HG02588 (cell line): ENCODE measurements around the gene HDGFL3.
"Not testable (repeated sequence)": the region's sequence is repeated elsewhere in the genome, so short reads cannot be mapped to it uniquely, and the experiment has no call there.

Source experiments
- ATAC-seq: cut with Tn5 transposase; IDR thresholded peaks from one replicate; pipeline ENCODE4 v1.9.1; 2021; ENCODE audit warnings: mild to moderate bottlenecking, moderate library complexity; ENCODE audit not compliant: unreplicated experiment

The HDGFL3 gene

DNA sequence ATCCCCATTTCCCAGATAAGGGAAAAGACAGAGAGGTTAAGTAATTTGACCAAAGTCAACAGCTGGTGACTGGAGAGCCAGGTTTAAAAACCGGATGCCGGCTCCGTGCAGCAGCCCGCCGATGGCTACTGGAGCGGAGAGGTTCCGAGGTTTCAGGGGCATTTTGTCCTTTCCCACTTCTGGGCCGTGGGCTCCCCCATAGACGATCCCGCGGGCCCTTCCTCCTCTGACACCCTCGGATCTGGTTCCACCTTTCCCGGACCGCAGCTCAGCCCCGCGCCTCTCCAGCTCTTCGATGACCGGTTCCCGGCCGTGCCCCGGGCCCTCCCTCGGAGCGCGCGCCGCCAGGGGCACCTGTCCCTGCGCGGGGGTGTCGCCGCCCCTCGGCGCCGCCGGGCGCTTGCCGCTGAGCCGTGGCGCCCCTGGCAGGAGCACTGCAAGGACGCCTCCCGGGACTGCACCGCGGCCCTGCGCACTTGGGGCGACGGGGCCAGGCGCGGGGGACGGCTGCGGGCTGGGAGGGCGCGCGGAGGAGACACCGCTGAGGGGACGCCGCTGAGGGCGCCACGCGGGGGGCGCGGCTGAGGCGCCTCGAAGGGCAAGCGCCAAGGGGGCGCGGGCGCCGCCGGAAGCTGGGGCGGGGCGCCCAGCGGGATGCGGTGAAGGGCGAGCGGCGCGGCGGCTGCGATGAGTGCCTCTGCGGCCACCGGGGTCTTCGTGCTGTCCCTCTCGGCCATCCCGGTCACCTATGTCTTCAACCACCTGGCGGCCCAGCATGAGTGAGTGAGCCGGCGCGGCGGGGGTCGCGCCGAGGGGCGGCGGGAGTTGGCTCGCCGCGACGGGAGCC is 100.4 kb downstream of the HDGFL3 start, which contains the start of gene TM6SF1:
Gene TM6SF1 (plus strand): TSS at position 652 of the 847 bp plus-strand sequence. CDS start 36 bp downstream, at position 688.
- no peak for ATAC-seq

DNA sequence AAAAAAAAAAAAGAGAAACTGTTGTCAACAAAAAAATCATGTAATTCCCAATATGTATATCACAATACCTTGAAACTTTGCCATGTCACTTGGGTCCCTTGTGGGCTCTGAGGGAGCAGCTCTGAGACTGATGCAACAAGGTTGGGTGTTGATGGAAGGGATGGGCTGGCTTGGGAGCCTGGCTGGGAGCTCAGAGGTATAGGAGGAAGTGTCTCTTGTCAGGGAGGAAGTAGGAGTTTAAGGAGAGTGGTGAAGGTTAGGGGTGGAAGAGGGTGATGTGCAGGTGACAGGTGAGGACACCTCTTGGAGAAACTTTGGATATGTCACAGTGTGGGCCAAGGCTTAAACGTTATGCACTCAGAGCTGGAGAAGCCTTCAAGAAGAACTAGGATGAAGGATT is 102.2 kb downstream of the HDGFL3 start:
- no peak for ATAC-seq

DNA sequence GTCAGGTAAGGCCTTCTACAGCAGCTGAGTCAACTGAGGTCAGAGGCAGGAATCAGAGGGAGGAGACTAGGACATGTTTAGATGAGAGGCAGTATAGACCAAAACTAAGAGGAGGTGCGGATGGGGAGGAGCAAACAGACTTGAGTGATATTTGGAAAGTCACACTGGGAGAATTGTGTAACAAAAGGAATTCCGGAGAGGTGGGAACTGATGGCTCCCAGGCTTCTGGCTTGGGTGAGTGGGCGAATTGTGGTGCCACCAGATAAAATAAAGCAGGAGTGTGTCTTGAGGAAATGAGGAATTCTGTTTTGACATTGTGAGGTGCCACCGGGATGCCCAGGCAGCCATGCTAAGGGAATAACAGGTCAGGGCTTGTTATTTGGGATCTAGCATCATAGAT is 103.5 kb downstream of the HDGFL3 start:
- no peak for ATAC-seq

DNA sequence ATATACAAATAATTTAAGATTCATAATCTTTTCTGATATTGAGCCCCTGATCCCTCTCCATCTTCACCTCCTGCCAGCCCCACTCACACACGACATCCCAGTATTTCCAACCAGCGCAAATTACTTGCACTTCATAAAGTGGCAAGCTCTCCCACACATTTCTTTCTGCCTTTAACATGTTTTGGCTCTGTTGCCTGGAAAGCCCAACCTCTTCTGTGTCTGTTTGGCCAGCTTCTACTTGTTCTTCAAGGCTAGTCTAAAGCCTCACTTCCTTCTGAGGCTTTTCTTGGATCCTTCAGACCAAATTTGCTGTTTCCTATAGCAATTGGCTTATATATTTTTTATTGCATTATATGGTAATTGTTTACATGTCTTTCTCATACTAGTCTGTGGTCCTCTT is 105.3 kb downstream of the HDGFL3 start:
- ATAC-seq, result no peak

DNA sequence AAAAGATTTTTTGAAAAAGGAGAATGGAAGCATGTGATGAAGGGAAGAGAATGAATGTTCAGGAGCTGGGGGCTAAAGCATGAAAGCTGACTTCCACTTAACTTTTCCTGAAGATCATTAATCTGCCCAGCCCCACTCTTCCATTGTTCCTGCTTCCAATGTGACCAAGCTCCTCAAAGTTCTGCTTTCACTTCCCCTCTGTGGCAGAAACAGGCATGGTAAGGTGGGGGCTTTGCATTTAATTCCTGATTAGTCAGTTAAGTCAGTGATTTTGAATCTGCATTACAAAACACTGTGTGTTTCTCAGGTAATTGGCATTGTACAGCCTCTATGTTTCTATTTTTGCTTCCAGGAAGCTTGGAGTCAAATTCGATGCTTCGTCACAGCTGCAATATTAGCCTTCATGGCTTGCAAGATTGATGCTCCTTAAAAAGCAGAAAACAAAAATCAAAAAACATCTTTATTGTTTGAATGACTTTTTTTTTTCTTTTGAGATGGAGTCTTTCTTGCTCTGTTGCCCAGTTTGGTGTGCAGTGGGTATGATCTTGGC is 107.5 kb downstream of the HDGFL3 start:
- ATAC-seq, result no peak

DNA sequence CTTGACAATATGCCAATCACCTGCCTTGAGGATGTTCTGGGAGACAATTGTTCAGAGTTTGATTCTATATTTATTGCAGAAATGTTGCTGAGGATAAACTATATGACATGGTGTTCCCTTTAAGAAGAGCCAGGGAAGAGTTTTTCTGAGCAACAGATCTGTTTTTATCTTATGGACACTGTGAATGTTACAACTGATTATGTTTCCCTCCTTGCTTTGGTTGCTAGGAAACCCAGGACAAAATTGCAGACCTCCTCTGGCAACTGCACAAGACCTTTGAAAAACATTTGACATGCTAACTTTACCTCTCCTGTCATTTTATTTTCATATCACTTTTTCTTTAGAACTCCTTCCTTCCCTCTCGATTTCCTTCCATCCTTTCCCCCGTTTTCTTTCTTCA is 108.3 kb downstream of the HDGFL3 start:
- no peak for ATAC-seq

DNA sequence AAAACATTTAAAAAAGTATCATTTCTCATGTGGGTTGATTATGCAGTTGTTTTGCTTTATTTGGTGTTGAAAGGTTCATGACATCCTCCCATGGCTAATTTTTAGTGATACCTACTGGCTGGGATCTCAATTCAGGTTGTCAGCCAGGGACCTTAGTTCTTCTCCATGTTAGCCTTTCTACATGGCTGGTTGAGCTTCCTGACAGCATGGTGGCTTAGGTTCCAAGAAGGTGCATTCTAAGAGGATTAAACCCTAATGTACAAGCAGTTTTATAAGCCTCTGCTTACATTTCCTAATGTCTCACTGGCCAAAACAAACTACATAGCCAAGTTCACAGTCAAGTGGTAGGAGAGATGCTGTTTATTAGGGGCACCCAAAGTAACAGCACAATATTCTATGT is 109.5 kb downstream of the HDGFL3 start:
- no peak for ATAC-seq

DNA sequence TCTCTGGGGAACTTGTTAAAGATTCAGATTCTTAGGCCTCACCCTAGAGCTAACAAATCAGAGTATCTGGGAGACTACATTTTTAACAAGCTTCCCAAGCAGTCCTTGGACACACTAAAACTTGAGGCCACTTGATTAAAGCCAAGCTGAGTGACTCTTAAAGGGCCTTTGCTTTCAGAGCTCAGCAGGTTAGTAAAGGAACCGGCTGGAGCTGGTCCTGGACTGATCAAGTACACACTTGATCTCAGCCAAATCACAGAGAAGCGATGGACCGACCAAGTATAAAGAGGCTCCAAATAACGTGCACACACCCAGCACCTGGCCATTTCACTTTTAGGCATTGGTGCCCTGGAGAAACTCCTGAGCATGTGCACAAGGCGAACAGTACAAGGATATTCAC is 113.0 kb downstream of the HDGFL3 start:
- ATAC-seq, result no peak

DNA sequence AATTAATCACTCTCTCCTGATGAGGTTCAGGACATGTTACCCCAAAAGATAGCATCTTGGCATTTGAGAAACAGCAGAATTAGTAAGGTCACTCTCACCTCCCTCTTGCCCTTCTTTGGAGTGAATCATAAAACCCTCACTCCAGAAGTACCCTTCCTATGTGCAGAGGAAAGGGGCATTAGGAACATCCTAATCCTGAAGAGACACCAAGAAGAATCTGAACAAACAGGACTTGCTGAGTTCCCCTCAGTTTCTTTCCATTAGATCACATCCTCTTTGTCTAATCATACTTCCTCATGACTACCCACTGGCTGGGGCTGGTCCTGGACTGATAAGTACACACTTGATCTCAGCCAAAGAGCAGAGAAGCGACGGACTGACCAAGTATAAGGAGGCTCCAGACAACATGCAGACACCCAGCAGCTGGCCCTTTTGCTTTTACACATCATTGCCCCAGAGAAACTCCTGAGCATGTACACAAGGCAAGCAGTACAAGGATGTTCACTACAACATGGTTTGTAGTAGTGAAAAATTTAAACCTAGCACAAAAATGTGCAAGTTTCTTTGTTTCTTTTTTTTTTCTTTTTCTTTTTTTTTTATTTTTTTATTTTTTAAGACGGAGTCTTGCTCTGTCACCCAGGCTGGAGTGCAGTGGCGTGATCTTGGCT is 115.2 kb downstream of the HDGFL3 start:
- peak; percentile 62 for ATAC-seq

DNA sequence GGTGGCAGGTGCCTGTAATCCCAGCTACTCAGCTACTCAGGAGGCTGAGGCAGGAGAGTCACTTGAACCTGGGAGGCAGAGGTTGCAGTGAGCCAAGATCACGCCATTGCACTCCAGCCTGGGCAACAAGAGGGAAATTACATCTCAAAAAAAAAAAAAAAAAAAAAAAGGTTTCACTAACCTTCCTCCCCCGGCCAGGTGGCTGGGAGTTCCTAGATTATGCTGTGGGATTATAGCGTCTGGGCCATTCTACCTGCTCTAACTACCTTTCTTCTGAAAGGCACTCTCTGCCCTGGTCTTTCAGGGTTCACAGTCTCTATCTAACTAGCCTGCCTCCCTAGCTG is 115.7 kb downstream of the HDGFL3 start:
- peak; percentile 8 for ATAC-seq

DNA sequence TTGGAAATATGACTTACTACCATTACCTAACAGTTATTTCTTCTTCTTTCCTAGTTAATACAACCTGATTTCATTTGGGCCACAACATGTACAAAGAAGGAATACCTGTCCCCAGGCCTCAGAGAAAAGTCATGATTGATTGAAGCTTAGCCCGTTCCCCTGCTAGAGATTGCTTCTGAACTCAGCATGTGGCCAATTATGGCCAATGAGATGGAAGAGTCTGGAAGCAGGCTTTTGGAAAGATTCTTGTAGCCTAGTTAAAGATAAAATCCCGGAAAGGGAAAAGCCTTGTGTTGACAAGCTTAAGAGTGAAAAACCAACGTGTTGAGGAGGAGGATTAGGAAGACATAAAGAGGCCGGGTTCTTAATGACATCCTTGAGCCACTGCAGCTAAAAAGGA is 117.2 kb downstream of the HDGFL3 start:
- no peak for ATAC-seq

DNA sequence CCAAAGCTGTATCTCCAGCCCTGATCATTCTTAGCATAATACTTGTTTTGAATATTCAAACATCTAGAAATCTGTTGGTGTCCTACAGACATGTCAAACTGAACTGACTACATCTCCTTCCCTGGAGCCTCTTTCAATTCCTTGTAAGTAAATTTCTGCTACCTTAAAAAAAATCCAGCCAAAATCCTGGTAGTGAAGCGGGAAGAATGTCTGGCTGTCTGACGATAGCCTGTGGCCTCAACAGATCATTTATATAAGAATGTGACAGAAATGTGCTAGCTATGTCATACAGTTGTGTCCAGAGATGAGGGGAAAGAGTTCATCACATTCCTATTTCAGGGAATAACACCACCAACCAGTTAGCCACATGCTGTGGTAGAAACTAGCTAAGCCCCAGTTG is 118.7 kb downstream of the HDGFL3 start:
- ATAC-seq, result no peak

DNA sequence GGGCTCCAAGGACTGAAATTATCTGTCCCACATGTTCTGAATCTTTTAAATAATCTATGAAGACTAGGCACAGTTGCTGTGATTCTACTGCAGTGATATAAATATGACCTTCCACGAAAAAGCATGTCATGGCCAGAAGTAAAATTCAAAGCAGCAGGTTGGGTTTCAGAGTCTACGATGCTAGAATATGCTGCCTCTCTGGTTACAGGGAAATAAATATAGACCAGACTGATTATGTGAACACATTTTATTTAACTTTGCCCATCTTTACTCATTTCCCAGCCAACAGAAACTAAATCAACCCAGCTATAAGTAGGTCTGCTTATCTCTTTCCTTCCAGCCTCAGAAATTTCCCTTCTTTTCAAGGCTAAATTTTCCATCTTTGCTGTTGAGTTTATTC is 120.0 kb downstream of the HDGFL3 start:
- ATAC-seq, result no peak

DNA sequence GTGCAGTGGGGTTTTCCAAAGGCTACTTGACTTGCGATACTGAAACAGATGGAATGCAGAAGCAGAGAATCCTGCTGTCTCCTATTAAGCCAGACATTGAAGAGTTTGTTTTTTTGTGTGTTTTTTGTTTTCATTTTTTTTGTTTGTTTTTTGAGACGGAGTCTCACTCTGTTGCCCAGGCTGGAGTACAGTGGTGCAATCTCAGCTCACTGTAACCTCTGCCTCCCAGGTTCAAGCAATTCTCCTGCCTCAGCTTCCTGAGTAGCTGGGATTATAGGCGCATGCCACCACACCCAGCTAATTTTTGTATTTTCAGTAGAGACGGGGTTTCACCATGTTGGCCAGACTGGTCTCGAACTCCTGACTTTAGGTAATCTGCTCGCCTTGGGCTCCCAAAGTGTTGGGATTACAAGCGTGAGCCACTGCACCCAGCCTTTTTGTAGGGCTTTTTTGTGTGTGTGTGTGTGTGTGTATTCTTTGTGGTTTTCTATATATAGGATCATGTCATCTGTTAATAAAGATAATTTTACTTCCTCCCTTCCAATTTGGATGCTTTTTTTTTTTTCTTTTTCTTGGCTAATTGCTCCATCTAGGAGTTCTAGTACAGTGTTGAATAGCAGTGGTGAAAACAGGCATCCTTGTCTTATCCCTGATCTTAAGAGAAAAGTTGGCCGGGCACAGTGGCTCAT is 121.6 kb downstream of the HDGFL3 start:
- ATAC-seq, result not testable (repeated sequence)

DNA sequence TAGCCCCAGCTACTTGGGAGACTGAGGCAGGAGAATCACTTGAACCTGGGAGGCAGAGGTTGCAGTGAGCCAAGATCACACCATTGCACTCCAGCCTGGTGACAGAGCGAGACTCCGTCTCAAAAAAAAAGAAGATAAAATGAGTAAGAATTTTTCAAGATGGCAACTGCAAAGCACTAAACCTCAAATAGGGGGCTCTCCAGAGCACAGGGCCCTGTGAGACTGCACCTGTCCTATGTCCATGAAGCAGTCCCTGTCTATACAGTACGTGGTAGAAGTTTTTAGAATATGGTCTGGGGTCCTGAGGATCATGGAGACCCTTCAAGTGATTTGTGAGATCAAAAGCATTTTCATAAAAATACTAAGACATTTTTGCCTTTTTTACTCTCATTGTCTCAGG is 122.2 kb downstream of the HDGFL3 start:
- not testable (repeated sequence) for ATAC-seq

DNA sequence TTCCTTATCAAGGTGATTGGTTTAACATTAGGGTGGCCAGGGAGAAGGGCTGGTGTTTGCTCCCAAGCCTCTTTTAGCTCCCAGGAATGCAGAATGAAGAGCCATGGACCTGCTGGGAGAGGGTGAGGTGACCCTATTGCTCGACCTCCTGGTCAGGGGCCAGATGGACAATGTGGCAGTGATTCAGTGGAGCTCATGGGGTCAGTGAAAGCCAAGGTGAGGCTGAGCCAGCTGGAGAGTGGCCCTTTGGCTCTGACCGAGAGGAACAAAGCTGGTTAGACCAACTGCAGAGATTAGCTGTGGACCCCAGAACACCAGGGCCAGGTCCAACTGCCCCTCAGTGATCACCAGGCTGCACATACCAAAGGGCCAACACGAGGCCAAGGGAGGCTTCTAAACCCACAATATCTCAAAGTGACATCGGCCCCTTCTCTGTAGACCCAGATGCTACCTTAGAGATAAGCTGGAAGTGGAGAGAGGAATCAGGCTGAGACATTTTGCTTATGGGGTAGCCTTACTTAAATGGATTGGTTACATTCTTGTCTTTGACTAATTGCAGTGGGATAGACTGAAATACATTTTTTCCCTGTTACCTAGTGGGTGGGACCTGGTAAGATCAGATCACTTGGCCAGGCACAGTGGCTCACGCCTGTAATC is 124.8 kb downstream of the HDGFL3 start:
- no peak for ATAC-seq

DNA sequence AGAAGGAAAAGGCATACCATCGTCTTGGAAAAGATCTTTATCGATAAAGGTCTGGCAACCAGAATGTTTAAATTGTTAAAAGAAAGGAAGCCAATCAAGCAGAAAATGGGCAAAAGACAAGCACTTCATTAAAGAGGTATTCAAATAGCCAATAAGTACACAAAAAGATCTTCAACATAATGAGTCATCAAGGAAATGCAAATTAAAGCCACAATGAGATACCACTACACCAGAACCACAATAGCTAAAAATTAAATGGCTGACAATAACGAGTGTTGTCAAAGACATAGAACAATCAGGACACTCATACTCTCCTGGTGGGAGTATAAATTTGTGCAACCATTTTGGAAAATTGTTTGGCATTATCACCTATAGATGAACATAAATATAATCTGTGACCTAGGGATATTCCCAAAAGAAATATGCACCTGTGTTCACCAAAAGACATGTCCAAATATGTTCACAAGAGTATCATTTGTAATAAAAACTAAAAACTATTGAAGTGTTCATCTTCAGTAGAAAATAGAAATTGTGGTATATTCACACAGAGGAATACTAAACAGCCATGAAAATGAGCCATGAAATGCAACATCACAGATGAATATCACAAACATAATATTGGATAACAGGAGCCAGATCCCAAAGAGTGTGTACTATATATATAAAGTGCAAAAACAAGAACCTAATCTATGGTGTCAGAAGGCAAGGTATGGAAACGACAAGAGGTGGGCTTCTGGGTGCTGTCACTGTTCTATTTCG is 126.2 kb downstream of the HDGFL3 start:
- no peak for ATAC-seq

DNA sequence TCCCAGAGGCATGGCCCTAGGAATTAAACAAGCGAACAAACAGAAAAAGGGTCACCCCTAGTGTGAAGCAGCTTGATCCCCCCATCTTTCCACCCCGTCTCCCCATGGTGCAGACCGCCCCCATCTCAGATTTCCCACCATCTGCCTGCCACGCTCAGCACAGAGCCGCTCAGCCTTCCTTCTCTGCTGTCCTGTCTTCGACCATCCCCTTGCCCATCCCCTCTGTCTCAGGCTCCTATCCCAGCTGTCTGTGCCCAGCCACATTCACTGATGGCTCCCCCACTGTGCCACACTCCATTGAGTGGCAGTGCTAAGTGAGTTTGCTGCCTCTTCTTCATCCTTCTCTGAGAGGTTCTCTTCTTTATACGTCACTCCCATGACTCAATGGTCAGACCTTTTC is 128.9 kb downstream of the HDGFL3 start:
- ATAC-seq, result no peak
